Stomach (tissue), 9 donors: ENCODE results near the gene SOCS2. TPM values are rescaled to one million over a fixed set of nuclear protein-coding genes. Genes with fewer than 3 reads are reported as not detected.
A peak's percentile ranks its signal among the peaks of the same experiment; 100 is the strongest.

ENCODE experiments used
- DNase-seq, 2 donors: peaks; one replicate each; pipeline versions ENCODE4 v3.0.0 to v3.0.0-alpha.2; 2013 to 2019
- H3K27ac ChIP-seq, 5 donors: fragments of 200-600 bp in 4 of 5; sonication (generic) in 4 of 5; one replicate each; pipeline ENCODE4 v1.5.1; 2013 to 2019; ENCODE audit warnings: mild to moderate bottlenecking in 1 of 5, moderate library complexity in 1 of 5
- H3K27me3 ChIP-seq, 3 donors: fragments of 200-600 bp; sonication (generic); one replicate each; pipeline ENCODE4 v1.5.1; 2017 to 2019; ENCODE audit warnings: mixed run types in 1 of 3
- H3K36me3 ChIP-seq, 4 donors: fragments of 200-600 bp; sonication (generic); 1 replicate in 3 of 4; 2 replicates in 1 of 4; pipeline ENCODE4 v1.5.1; 2016 to 2019
- H3K4me1 ChIP-seq, 4 donors: fragments of 200-600 bp; sonication (generic); one replicate each; pipeline ENCODE4 v1.5.1; 2016 to 2019
- H3K4me3 ChIP-seq, 4 donors: fragments of 200-600 bp; sonication (generic) in 3 of 4; one replicate each; pipeline ENCODE4 v1.5.1; 2016 to 2019; ENCODE audit warnings: mild to moderate bottlenecking in 1 of 4
- H3K9me3 ChIP-seq, 4 donors: fragments of 200-600 bp; sonication (generic); one replicate each; pipeline ENCODE4 v1.5.1; 2016 to 2019
- EP300 ChIP-seq: sonication (generic); formaldehyde crosslinking; IDR thresholded peaks from one replicate; pipeline ENCODE4 v1.6.1; 2017; ENCODE audit warnings: antibody characterized with exemption
- POLR2A ChIP-seq, 4 donors: fragments of 450-650 bp; IDR thresholded peaks; one replicate each; pipeline ENCODE4 v1.6.1; 2016; ENCODE audit warnings: antibody characterized with exemption in 4 of 4, control low read depth in 2 of 4, mild to moderate bottlenecking in 1 of 4, moderate library complexity in 1 of 4
- POLR2AphosphoS5 ChIP-seq, 3 donors: sonication (generic); formaldehyde crosslinking; IDR thresholded peaks; one replicate each; pipeline ENCODE4 v1.6.1; 2016; ENCODE audit warnings: antibody characterized with exemption in 3 of 3
- WGBS, 5 donors: extraction: QIAGEN DNeasy Blood & Tissue Kit in 3 of 5; methylation state at CpG; one replicate each; pipeline versions ENCODE4 v1.1.5 to v1.1.7; 2013 to 2018; 5-methylcytosine and 5-hydroxymethylcytosine counted together
- intact Hi-C: fragments of 100-400 bp; cut with DNase I; formaldehyde crosslinking; loops from one replicate; pipeline ENCODE4 v1.15.1; 2023; ENCODE audit warnings: low total_unique reads
- polyA plus RNA-seq, 3 donors: library from polyadenylated mRNA; stranded (reverse); fragments of 200-250 nt; gene quantifications; one replicate each; pipeline ENCODE4 v1.2.3, GENCODE V29; 2013
- total RNA-seq, 5 donors: library from RNA; depleted of rRNA; stranded (reverse); fragments of >200 nt; gene quantifications; one replicate each; pipeline versions ENCODE4 v1.1.0 to v1.2.3, GENCODE V29; 2014 to 2016
- TF ChIP-seq, protein P1 (sequence below), 7 experiments: fragments of 450-650 bp in 4 of 7; fragments of 200-600 bp in 3 of 7; sonication (generic) in 3 of 7; IDR thresholded peaks; one replicate each; pipeline ENCODE4 v1.5.1; 2016 to 2019; ENCODE audit warnings: antibody characterized with exemption in 7 of 7, control low read depth in 2 of 7, mild to moderate bottlenecking in 1 of 7
- donor health status: healthy with polysubstance abuse.
- donor health status: Bipolar disorder and iron deficiency.
- donor health status: healthy.

Gene SOCS2
- total and polyA plus RNA-seq, 8 donors = 13.5 to 111 (median 50.1) TPM

DNA sequence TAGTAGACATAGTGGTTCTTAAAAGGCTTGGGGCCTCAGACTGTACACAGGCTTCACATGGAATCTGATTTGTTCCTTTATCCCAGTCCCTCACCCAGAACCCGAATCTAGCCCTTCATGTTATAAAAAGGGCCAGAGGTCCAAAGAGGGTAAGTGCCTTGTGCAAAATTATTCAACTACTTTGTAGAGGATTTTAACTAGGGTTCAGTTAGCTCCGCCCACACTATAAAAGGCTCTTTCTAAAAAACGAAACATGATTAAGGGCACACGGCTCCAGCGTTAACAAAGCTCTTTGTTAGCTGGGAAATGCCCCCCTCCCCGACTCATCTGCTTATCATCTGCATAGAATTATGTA is 3.2 kb upstream of the SOCS2 start:
- no peak for DNase-seq
- intact Hi-C loops = loop anchor here (5.0 kb wide), 2 partner anchors 67 to 533 kb away; no protein-coding TSS in a partner anchor
- Histone ChIP-seq H3K4me1 (peaks cover 0 to 36% (median 28%) of the 10 kb centered on the region in 4 donors), H3K9me3 (no peaks in the 10 kb centered on the region), H3K36me3 (peaks cover 0 to 27% (median 17%) of the 10 kb centered on the region in 4 donors), H3K27ac (peak overlapping the region in 4 of 5 donors; percentile 89 to 98 (median 96)), H3K4me3 (peak overlapping the region; percentile 62 to 84 (median 72)), H3K27me3 (peaks cover 0 to 24% (median 0%) of the 10 kb centered on the region in 3 donors)
- TF ChIP-seq POLR2AphosphoS5 (IDR thresholded peaks at IDR 0.05) = no peak
- TF ChIP-seq, protein P1, sequence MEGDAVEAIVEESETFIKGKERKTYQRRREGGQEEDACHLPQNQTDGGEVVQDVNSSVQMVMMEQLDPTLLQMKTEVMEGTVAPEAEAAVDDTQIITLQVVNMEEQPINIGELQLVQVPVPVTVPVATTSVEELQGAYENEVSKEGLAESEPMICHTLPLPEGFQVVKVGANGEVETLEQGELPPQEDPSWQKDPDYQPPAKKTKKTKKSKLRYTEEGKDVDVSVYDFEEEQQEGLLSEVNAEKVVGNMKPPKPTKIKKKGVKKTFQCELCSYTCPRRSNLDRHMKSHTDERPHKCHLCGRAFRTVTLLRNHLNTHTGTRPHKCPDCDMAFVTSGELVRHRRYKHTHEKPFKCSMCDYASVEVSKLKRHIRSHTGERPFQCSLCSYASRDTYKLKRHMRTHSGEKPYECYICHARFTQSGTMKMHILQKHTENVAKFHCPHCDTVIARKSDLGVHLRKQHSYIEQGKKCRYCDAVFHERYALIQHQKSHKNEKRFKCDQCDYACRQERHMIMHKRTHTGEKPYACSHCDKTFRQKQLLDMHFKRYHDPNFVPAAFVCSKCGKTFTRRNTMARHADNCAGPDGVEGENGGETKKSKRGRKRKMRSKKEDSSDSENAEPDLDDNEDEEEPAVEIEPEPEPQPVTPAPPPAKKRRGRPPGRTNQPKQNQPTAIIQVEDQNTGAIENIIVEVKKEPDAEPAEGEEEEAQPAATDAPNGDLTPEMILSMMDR (IDR thresholded peaks at IDR 0.05) = no peak
- TF ChIP-seq EP300 = no peak
- no peak for TF ChIP-seq POLR2A (IDR thresholded peaks at IDR 0.05)
- WGBS, 5 donors = 8 to 11% (median 11%) methylated on average over 6 of the region's 6 CpGs

DNA sequence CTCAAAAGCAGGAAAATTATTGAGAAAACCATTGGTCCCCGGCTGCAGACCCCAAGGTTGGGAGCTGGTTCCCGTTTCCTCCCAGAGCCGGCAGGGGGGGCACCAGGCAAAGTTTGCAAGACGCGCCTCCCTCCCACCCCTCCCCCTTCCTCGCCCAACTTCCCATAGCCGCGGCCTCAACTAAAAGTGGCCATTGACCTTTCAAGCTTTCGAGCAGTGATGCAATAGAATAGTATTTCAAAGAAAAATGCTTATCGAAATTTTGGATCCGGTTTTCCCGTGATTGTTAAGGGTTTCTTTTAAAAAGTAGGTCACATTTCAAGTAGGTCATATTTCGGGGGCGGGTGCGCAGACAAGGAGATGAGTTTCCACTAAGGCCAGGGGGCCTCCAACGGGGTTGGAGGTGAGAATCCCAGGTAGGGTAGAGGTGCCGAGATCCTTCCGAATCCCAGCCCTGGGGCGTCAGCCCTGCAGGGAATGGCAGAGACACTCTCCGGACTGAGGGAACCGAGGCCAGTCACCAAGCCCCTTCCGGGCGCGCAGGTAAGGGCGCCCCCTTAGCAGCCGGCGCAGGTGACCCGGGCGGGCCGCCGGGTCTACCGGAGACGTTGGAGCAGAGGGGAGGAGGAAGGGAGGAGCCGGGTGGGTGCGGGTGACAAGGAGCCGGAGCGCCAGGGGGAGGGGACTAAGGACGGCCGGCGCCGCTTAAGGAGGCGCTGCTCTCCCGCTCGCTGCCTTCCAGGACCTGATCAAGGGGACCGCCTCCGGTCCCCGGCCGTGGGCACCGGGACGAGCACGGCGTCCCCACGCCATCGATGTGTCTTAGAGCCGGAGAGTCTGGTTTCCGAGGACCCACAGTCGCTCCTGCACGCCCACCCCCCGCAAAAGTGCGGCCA is 2.6 kb upstream of the SOCS2 start:
- peak overlapping the region; percentile 62 to 84 (median 72) for H3K4me3 ChIP-seq
- H3K4me1 ChIP-seq = peaks cover 5 to 33% (median 30%) of the 10 kb centered on the region in 4 donors
- 0 to 1% (median 0%) methylated on average over 37 to 60 of the region's 60 CpGs for WGBS, 5 donors
- intact Hi-C loops = loop anchor here (5.0 kb wide), 3 partner anchors 68 to 532 kb away; no protein-coding TSS in a partner anchor
- peak overlapping the region; percentile 89 to 98 (median 97) for H3K27ac ChIP-seq
- H3K36me3 ChIP-seq = peaks cover 0 to 26% (median 19%) of the 10 kb centered on the region in 4 donors
- H3K9me3 ChIP-seq = no peaks in the 10 kb centered on the region
- peaks cover 0 to 24% (median 0%) of the 10 kb centered on the region in 3 donors for H3K27me3 ChIP-seq
- DNase-seq = peak; percentile 85 to 96
- peak in 2 of 3 donors; percentile 40 to 41 for TF ChIP-seq POLR2AphosphoS5 (IDR thresholded peaks at IDR 0.05)
- TF ChIP-seq, protein P1 (IDR thresholded peaks at IDR 0.05) = peak in 4 of 7 experiments; percentile 58 to 87 (median 63)
- TF ChIP-seq EP300 = no peak
- TF ChIP-seq POLR2A (IDR thresholded peaks at IDR 0.05) = no peak

DNA sequence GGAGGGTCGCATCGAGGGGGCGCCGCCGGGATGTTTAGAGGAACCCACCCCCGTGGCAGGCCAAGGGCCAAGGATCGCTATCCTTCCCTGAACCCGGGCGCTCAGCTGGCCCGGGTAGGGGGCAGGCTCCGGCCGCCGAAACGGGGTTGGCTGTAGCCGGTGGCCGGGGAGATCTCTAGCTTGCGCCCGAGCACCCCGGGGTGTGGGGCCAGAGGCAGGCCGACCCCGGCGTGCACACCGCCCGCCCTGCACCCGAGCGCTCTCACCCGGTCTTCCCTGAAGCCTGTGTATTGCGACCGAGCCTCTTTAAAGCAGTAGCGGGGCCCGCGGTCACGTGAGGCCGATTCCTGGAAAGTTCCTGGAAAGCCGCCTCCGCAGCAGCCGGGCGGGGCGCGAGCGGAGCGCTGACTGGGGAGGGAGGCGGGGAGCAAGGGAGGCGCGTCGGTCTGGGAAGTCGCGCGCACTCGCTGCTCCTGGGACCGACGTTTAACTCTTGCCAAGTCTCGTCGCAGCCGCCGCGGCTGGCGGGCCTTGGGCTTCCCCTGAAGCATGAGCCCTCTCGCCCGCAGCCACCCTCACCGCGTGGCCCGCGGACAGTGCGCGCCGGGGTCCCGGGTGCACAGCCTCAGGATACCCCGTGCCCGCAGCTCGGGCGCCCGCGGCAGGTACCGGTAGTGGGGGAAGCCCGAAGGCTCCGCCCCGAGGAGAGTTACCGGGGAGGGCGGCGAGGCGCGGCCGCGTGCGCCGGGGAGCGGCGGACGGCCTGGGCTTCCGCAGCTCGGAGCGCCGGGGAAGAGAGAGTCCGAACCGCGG is 1.7 kb upstream of the SOCS2 start:
- peak; percentile 95 to 99 for DNase-seq
- 0 to 1% (median 0%) methylated on average over 21 to 97 of the region's 97 CpGs for WGBS, 5 donors
- Histone ChIP-seq H3K4me3 (peak overlapping the region; percentile 62 to 84 (median 72)), H3K27ac (peak overlapping the region; percentile 89 to 98 (median 97)), H3K27me3 (peaks cover 0 to 24% (median 0%) of the 10 kb centered on the region in 3 donors), H3K36me3 (peaks cover 6 to 26% (median 21%) of the 10 kb centered on the region in 4 donors), H3K4me1 (peaks cover 10 to 42% (median 34%) of the 10 kb centered on the region in 4 donors), H3K9me3 (no peaks in the 10 kb centered on the region)
- intact Hi-C loops = loop anchor here (5.0 kb wide), 1 partner anchor 172 kb away; no protein-coding TSS in a partner anchor
- TF ChIP-seq POLR2AphosphoS5 (IDR thresholded peaks at IDR 0.05) (peak; percentile 92 to 98 (median 96)), POLR2A (IDR thresholded peaks at IDR 0.05) (peak in 1 of 4 donors; percentile 73), EP300 (peak; percentile 72)
- TF ChIP-seq, protein P1 (IDR thresholded peaks at IDR 0.05) = no peak
